HepG2 (cell line): ENCODE results near the gene GGA3. TPM values are rescaled to one million over a fixed set of nuclear protein-coding genes. Genes with fewer than 3 reads are reported as not detected.

Experiments
- ATAC-seq: fragments of 200-7000 bp; cut with Tn5 transposase; 3 replicates; pipeline ENCODE4 v1.9.1; 2020; ENCODE audit warnings: mild to moderate bottlenecking, moderate library complexity
- BruUV-seq: library from RNA; stranded (reverse); fragments of 400-500 nt; replicated peaks from 2 replicates; lab custom pipeline; 2021; lab: Mats Ljungman, UMichigan
- CTCF ChIA-PET: fragments of 300-600 bp; formaldehyde crosslinking; extraction: SDS; loops from one replicate; lab custom pipeline; 2021; ENCODE audit warnings: low total read pairs, inconsistent platforms, low intra/inter-chr PET ratio; lab: Yijun Ruan, JAX
- POLR2A ChIA-PET: fragments of 350-600 bp; sonication (Branson Sonifier 250); formaldehyde crosslinking; loops from one replicate; lab custom pipeline; 2020; ENCODE audit warnings: antibody characterized with exemption, inconsistent platforms; lab: Yijun Ruan, JAX
- DNase-seq: peaks from one replicate; pipeline ENCODE4 v3.0.0-alpha.2; 2015; ENCODE audit warnings: low spot score
- FAIRE-seq: peaks from 3 replicates; lab custom pipeline; 2011; peaks lifted over from hg19 to GRCh38; lab: Jason Lieb, UNC
- H2AFZ ChIP-seq: one replicate; pipeline ENCODE4 v1.6.1; 2011; ENCODE audit warnings: low read length, inconsistent platforms
- H3K27ac ChIP-seq: fragments of 300-600 bp; 3 replicates; pipeline ENCODE4 v1.8.0; 2011; ENCODE audit warnings: mixed run types, mild to moderate bottlenecking, mixed read lengths, low read length, inconsistent platforms; ENCODE audit not compliant: insufficient read depth; ENCODE audit errors: extremely low read length
- H3K27me3 ChIP-seq, 2 experiments: fragments of 200-600 bp in 1 of 2; 2 replicates in 1 of 2; 3 replicates in 1 of 2; pipeline versions ENCODE4 v1.6.0 to v1.8.0; 2011; ENCODE audit warnings: low read length in 2 of 2, mild to moderate bottlenecking in 2 of 2, moderate library complexity in 2 of 2, inconsistent platforms in 1 of 2; ENCODE audit not compliant: insufficient read depth in 2 of 2, control insufficient read depth in 1 of 2
- H3K36me3 ChIP-seq, 2 experiments: fragments of 200-600 bp in 1 of 2; replicated peaks in 1 of 2; 2 replicates in 1 of 2; 3 replicates in 1 of 2; pipeline versions ENCODE4 v1.5.1 to v1.8.0; 2011; ENCODE audit warnings: low read length in 2 of 2, inconsistent platforms in 1 of 2; ENCODE audit not compliant: insufficient read depth in 2 of 2, control insufficient read depth in 1 of 2
- H3K4me1 ChIP-seq: 2 replicates; pipeline ENCODE4 v1.5.1; 2012; ENCODE audit warnings: low read length, inconsistent platforms; ENCODE audit not compliant: insufficient read depth
- H3K4me2 ChIP-seq: 2 replicates; pipeline ENCODE4 v1.6.0; 2011; ENCODE audit warnings: low read depth, low read length, inconsistent platforms
- H3K4me3 ChIP-seq, 3 experiments: fragments of 200-600 bp in 1 of 3; sonication (generic), shearing (Covaris generic) in 1 of 3; replicated peaks in 1 of 3; 2 replicates each; pipeline ENCODE4 v1.5.1; 2011 to 2016; ENCODE audit warnings: low read length in 3 of 3, inconsistent platforms in 2 of 3, low read depth in 2 of 3, mild to moderate bottlenecking in 2 of 3, control low read depth in 1 of 3, mixed read lengths in 1 of 3; ENCODE audit not compliant: insufficient read depth in 1 of 3
- H3K79me2 ChIP-seq: one replicate; pipeline ENCODE4 v1.6.1; 2011; ENCODE audit warnings: low read length, inconsistent platforms; ENCODE audit not compliant: insufficient read depth
- H3K9ac ChIP-seq: 2 replicates; pipeline ENCODE4 v1.6.0; 2011; ENCODE audit warnings: mild to moderate bottlenecking, low read depth, low read length, inconsistent platforms; ENCODE audit not compliant: insufficient read depth
- H3K9me3 ChIP-seq: 2 replicates; pipeline ENCODE4 v1.5.1; 2012; ENCODE audit warnings: mild to moderate bottlenecking, low read length
- H4K20me1 ChIP-seq: 2 replicates; pipeline ENCODE4 v1.6.0; 2011; ENCODE audit warnings: inconsistent platforms, mild to moderate bottlenecking, low read length, moderate library complexity; ENCODE audit not compliant: insufficient read depth
- BORCS8-MEF2B ChIP-seq: sonication (generic); formaldehyde crosslinking; IDR thresholded peaks from 2 replicates; pipeline ENCODE4 v1.8.0; 2022; ENCODE audit warnings: mild to moderate bottlenecking, missing genetic modification reagents
- KLF15 ChIP-seq: sonication (generic); formaldehyde crosslinking; IDR thresholded peaks from 2 replicates; pipeline ENCODE4 v1.8.1; 2023; ENCODE audit warnings: borderline replicate concordance, mild to moderate bottlenecking, inconsistent platforms, missing genetic modification reagents, mixed read lengths
- NFYC ChIP-seq: IDR thresholded peaks from 2 replicates; pipeline ENCODE4 v1.6.1; 2016; ENCODE audit warnings: missing genetic modification reagents, missing compliant biosample characterization
- PITX1 ChIP-seq: sonication (generic); formaldehyde crosslinking; IDR thresholded peaks from 2 replicates; pipeline ENCODE4 v1.5.1; 2020; ENCODE audit warnings: mild to moderate bottlenecking, missing genetic modification reagents
- PRPF4 ChIP-seq: fragments of 200-400 bp; formaldehyde crosslinking; IDR thresholded peaks from 2 replicates; pipeline ENCODE4 v1.6.1; 2016; ENCODE audit warnings: low read length, low read depth; ENCODE audit not compliant: poor library complexity, severe bottlenecking
- SNRNP70 ChIP-seq: fragments of 200-400 bp; formaldehyde crosslinking; IDR thresholded peaks from 2 replicates; pipeline ENCODE4 v1.6.1; 2017; ENCODE audit warnings: mild to moderate bottlenecking, low read depth, low read length, moderate library complexity
- SOX6 ChIP-seq, 2 experiments: fragments of 450-650 bp in 1 of 2; sonication (generic) in 1 of 2; formaldehyde crosslinking in 1 of 2; IDR thresholded peaks; 2 replicates each; pipeline versions ENCODE4 v1.4.0 to v1.6.1; 2017 to 2020; ENCODE audit warnings: antibody characterized with exemption in 1 of 2, mild to moderate bottlenecking in 1 of 2, missing genetic modification reagents in 1 of 2
- SP1 ChIP-seq, 2 experiments: fragments of 450-650 bp in 1 of 2; sonication (generic) in 1 of 2; formaldehyde crosslinking in 1 of 2; IDR thresholded peaks; 2 replicates each; pipeline versions ENCODE4 v1.4.0 to v1.6.1; 2016 to 2020; ENCODE audit warnings: missing genetic modification reagents in 1 of 2
- SP5 ChIP-seq: IDR thresholded peaks from 2 replicates; pipeline ENCODE4 v1.6.1; 2016; ENCODE audit warnings: low read depth, borderline replicate concordance
- TEF ChIP-seq: sonication (generic); formaldehyde crosslinking; IDR thresholded peaks from 2 replicates; pipeline ENCODE4 v1.5.0; 2020; ENCODE audit warnings: missing genetic modification reagents
- ZNF280B ChIP-seq: sonication (generic); formaldehyde crosslinking; IDR thresholded peaks from 2 replicates; pipeline ENCODE4 v1.5.0; 2020; ENCODE audit warnings: missing genetic modification reagents, mild to moderate bottlenecking, borderline replicate concordance
- ZNF484 ChIP-seq: sonication (generic); formaldehyde crosslinking; IDR thresholded peaks from 2 replicates; pipeline ENCODE4 v1.5.1; 2020; ENCODE audit warnings: mild to moderate bottlenecking, low read depth, missing genetic modification reagents, borderline replicate concordance
- ZNF530 ChIP-seq: sonication (generic); formaldehyde crosslinking; IDR thresholded peaks from 2 replicates; pipeline ENCODE4 v1.5.0; 2020; ENCODE audit warnings: low read depth, mild to moderate bottlenecking, missing genetic modification reagents
- ZNF549 ChIP-seq: sonication (generic); formaldehyde crosslinking; IDR thresholded peaks from 2 replicates; pipeline ENCODE4 v1.5.0; 2020; ENCODE audit warnings: missing genetic modification reagents
- ZNF552 ChIP-seq: sonication (generic); formaldehyde crosslinking; IDR thresholded peaks from 2 replicates; pipeline ENCODE4 v1.9.0; 2022; ENCODE audit warnings: missing genetic modification reagents, mild to moderate bottlenecking, borderline replicate concordance
- ZNF558 ChIP-seq: sonication (generic); formaldehyde crosslinking; IDR thresholded peaks from 2 replicates; pipeline ENCODE4 v1.9.0; 2022; ENCODE audit warnings: mild to moderate bottlenecking, missing genetic modification reagents, borderline replicate concordance
- ZNF7 ChIP-seq: IDR thresholded peaks from 2 replicates; pipeline ENCODE4 v1.6.1; 2016; ENCODE audit warnings: missing biosample characterization, missing genetic modification reagents
- ZNF773 ChIP-seq: sonication (generic); formaldehyde crosslinking; IDR thresholded peaks from 2 replicates; pipeline ENCODE4 v1.4.0; 2020; ENCODE audit warnings: missing genetic modification reagents, borderline replicate concordance
- ZNF775 ChIP-seq: sonication (generic); formaldehyde crosslinking; IDR thresholded peaks from 2 replicates; pipeline ENCODE4 v1.4.0; 2020; ENCODE audit warnings: missing genetic modification reagents, mild to moderate bottlenecking, moderate library complexity, borderline replicate concordance
- WGBS: methylation state at CpG from one replicate; pipeline ENCODE4 v1.1.6; 2017; ENCODE audit warnings: low lambda C conversion rate; 5-methylcytosine and 5-hydroxymethylcytosine counted together
- in situ Hi-C: cut with HindIII; loops from 2 replicates; pipeline ENCODE4 v1.10.0; 2017; ENCODE audit warnings: low pct_unique_long_range_greater_than_20kb; ENCODE audit not compliant: extremely low pct_ligation_motif_present
- intact Hi-C: fragments of 100-400 bp; cut with micrococcal nuclease; formaldehyde crosslinking; loops from one replicate; pipeline ENCODE4 v1.10.0; 2022; ENCODE audit not compliant: unreplicated experiment
- polyA plus RNA-seq, 8 experiments: library from polyadenylated mRNA; depleted of rRNA in 3 of 8; stranded (reverse) in 7 of 8; unstranded in 1 of 8; fragments of >200 nt; fragmentation: Illumina TruSeq in 4 of 8; extraction: Trizol in 4 of 8; gene quantifications; 2 replicates each; pipeline versions ENCODE4 v1.2.1 to v1.2.3, GENCODE V29; 2011 to 2016; ENCODE audit warnings: low read depth in 4 of 8, missing spikeins in 1 of 8, mixed read lengths in 1 of 8; ENCODE audit not compliant: insufficient read depth in 1 of 8
- total RNA-seq, 5 experiments: library from RNA; depleted of rRNA; stranded (reverse); fragments of >200 nt; fragmentation: Illumina TruSeq; extraction: Trizol; gene quantifications; 2 replicates each; pipeline ENCODE4 v1.2.3, GENCODE V29; 2016; ENCODE audit warnings: low read depth in 1 of 5

GGA3 gene
- total and polyA plus RNA-seq, 2 of the 13 experiments (the other 11 are each of a cell fraction or from before 2014, with no cell fraction given) = 28.4 to 43.7 TPM

GRCh38 chr17:75271955-75272847 lies 10.8 kb upstream of the GGA3 start:
- no peaks in the 10 kb centered on the region for H3K9me3 ChIP-seq
- H3K4me1 ChIP-seq = peaks cover 39% of the 10 kb centered on the region
- BruUV-seq = no TSS peak
- ChIA-PET CTCF (no interaction called here), POLR2A (interaction anchor here (1.1 to 6.6 kb wide), 8 partner anchors 9 to 134 kb away, joined by 3 to 93 read pairs (median 12); partner anchors contain the start of genes GGA3, MRPS7, NUP85 and SLC25A19)
- peak overlapping the region; percentile 94 for H3K4me2 ChIP-seq
- peaks cover 6% of the 10 kb centered on the region for H3K79me2 ChIP-seq
- DNase-seq (no peak), FAIRE-seq (no peak), ATAC-seq (no peak)
- 56% methylated on average over 23 of the region's 24 CpGs for WGBS
- H3K4me3 ChIP-seq = peak overlapping the region; percentile 91 to 98 (median 94)
- H2AFZ ChIP-seq = no peak overlapping the region
- H3K9ac ChIP-seq = peak overlapping the region; percentile 96
- no peaks in the 10 kb centered on the region for H4K20me1 ChIP-seq
- H3K27ac ChIP-seq = peak overlapping the region; percentile 77
- in situ Hi-C loops = no loop called here
- intact Hi-C loops = loop anchor here (1.0 to 2.0 kb wide), 3 partner anchors 17 to 141 kb away; partner anchors contain the start of genes GRB2 and SLC25A19
- H3K36me3 ChIP-seq = peaks cover 7 to 23% of the 10 kb centered on the region in 2 experiments; a peak in 4 of 5 replicates
- H3K27me3 ChIP-seq = no peaks in the 10 kb centered on the region
- TF ChIP-seq PITX1 (CRISPR knock-in tag) = no peak; the same call in 1 of the 2 replicates
- TF ChIP-seq NFYC = no peak
- no peak for TF ChIP-seq PRPF4
- TF ChIP-seq SP5 = no peak
- TF ChIP-seq ZNF484 (CRISPR knock-in tag) = no peak
- TF ChIP-seq SNRNP70 = no peak
- no peak for TF ChIP-seq ZNF558 (CRISPR knock-in tag)
- TF ChIP-seq ZNF773 (CRISPR knock-in tag) = no peak
- TF ChIP-seq ZNF552 (CRISPR knock-in tag) = 0 out of 2 replicates have a peak, but pooled peaks have one; percentile 4
- TF ChIP-seq ZNF530 (CRISPR knock-in tag) = no peak
- TF ChIP-seq KLF15 (CRISPR knock-in tag) = no peak
- TF ChIP-seq ZNF775 = no peak
- no peak for TF ChIP-seq SP1 (IDR thresholded peaks at IDR 0.05)
- TF ChIP-seq SP1 (CRISPR knock-in tag; IDR thresholded peaks at IDR 0.05) = no peak
- TF ChIP-seq ZNF280B (CRISPR knock-in tag) = peak; percentile 90
- no peak; the same call in 1 of the 2 replicates for TF ChIP-seq ZNF7 (CRISPR knock-in tag)
- no peak for TF ChIP-seq ZNF549 (CRISPR knock-in tag)
- TF ChIP-seq TEF (CRISPR knock-in tag) = no peak
- TF ChIP-seq BORCS8-MEF2B (CRISPR knock-in tag) = no peak
- no peak for TF ChIP-seq SOX6 (IDR thresholded peaks at IDR 0.05)
- no peak for TF ChIP-seq SOX6 (CRISPR knock-in tag; IDR thresholded peaks at IDR 0.05)
